ENCODE results near the gene UBA52.

- TF ChIP-seq E2F4 (CRISPR knock-in tag; IDR thresholded peaks at IDR 0.05; ENCODE audit: borderline replicate concordance, low read depth) (no peak), NFYB (CRISPR knock-in tag; conservative IDR thresholded peaks at IDR 0.05; ENCODE audit: low read depth) (no peak), E2F1 (CRISPR knock-in tag; IDR thresholded peaks at IDR 0.05) (no peak), NR2C2 (CRISPR knock-in tag; IDR thresholded peaks at IDR 0.05) (no peak), TP53 (CRISPR knock-in tag; IDR thresholded peaks at IDR 0.05) (no peak), CTCF (IDR thresholded peaks at IDR 0.05) (no peak), ETV6 (CRISPR knock-in tag; IDR thresholded peaks at IDR 0.05) (no peak), FOXP4 (CRISPR knock-in tag; IDR thresholded peaks at IDR 0.05) (no peak), USF2 (CRISPR knock-in tag; IDR thresholded peaks at IDR 0.05) (no peak), EMX1 (CRISPR knock-in tag; IDR thresholded peaks at IDR 0.05) (no peak), IRF2 (CRISPR knock-in tag; IDR thresholded peaks at IDR 0.05; ENCODE audit: borderline replicate concordance, low read depth) (no peak)
Measured at GRCh38 chr19:18577365-18577914, 5.8 kb downstream of the UBA52 start.

All from WTC11 (cell line).